22Rv1 (cell line): ENCODE results near the gene FOXO1.
"Not testable (repeated sequence)": the region's sequence is repeated elsewhere in the genome, so short reads cannot be mapped to it uniquely, and the experiment has no call there.

Experiments used
- H3K27ac ChIP-seq: fragments of 450-650 bp; 2 replicates; pipeline ENCODE4 v1.5.1; 2017
- ZFX ChIP-seq: fragments of 450-650 bp; IDR thresholded peaks from 2 replicates; pipeline ENCODE4 v1.6.1; 2017; ENCODE audit warnings: antibody characterized with exemption, borderline replicate concordance
- TF ChIP-seq, protein P1 (sequence below): fragments of 450-650 bp; IDR thresholded peaks from 2 replicates; pipeline ENCODE4 v1.5.1; 2017; ENCODE audit warnings: mild to moderate bottlenecking

The FOXO1 gene

DNA sequence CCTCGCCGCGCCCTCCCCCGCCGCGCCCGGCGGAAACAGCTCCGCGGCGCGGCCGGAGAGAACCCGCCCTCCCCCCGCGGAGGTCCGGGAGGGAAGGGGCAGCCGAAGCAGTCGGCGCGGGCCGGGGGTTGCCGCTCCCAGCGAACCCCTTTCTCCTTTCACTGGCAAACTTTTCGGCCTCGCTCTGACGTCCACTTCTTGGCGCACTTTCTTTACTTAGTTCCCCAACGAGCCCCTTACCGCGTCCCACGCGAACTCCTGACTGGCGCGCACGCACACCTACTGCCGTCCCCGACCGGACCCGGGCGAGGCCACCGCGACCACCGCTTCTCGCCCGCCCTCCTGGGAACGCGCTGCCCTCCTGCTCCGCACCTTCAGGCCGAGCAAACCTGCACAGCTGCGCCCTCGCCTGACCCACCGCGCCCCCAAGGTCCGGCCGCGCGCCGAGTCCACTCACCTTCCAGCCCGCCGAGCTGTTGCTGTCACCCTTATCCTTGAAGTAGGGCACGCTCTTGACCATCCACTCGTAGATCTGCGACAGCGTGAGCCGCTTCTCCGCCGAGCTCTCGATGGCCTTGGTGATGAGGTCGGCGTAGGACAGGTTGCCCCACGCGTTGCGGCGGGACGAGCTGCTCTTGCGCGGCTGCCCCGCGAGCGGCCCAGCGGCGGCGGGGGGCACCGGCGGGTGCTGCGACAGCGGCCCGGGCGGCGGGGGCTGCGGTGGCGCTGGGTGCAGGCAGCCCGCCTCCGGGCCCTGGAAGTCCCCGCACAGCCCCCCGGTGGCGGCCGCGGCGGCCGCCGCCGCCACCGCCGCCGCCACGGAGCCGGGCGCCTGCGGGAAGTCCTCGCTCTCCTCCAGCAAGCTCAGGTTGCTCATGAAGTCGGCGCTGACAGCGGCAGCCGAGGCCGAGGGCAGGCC is 1.1 kb downstream of the FOXO1 start:
- peak overlapping the region; percentile 71 for H3K27ac ChIP-seq
- no peak for TF ChIP-seq ZFX
- TF ChIP-seq, protein P1, sequence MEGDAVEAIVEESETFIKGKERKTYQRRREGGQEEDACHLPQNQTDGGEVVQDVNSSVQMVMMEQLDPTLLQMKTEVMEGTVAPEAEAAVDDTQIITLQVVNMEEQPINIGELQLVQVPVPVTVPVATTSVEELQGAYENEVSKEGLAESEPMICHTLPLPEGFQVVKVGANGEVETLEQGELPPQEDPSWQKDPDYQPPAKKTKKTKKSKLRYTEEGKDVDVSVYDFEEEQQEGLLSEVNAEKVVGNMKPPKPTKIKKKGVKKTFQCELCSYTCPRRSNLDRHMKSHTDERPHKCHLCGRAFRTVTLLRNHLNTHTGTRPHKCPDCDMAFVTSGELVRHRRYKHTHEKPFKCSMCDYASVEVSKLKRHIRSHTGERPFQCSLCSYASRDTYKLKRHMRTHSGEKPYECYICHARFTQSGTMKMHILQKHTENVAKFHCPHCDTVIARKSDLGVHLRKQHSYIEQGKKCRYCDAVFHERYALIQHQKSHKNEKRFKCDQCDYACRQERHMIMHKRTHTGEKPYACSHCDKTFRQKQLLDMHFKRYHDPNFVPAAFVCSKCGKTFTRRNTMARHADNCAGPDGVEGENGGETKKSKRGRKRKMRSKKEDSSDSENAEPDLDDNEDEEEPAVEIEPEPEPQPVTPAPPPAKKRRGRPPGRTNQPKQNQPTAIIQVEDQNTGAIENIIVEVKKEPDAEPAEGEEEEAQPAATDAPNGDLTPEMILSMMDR = no peak; the same call in 1 of the 2 replicates

DNA sequence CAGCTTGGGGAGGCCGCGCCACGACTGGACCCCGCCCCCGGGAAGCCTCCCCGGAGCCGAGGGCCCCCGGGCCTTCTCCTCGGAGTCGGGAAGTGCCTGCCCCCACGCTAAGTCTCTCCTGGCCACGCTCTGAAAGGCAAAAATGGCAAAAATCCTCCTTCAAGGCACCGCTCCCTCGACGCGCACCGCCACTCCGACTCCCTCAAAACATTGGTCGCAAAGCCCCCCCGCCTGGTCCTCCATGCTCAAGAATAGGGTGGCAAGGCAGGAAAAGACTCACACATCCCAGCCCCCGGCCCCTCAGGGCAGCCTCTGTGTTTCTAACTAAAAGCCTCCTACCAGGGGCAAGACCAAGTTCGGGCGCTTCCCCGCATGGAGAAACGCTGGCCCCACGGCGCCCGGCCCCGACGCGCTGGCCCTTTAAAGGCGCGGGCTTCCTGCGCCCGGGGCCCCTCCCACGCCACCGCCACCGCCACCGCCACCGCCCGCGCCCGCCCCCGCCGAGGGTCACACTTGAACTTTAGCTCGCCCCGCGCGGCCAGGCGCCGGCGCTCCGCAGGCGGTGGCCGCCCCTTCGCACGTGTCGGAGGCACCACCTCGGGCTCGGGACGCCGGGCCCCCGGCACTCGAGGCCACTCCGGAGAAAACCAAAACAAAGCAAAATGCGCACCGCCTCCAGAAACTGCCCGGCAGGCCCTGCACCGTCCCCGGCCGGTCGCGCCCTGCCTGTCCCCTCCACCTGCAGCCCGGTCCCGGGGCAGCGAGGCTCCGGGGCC is 1.9 kb downstream of the FOXO1 start:
- TF ChIP-seq, protein P1 = no peak
- TF ChIP-seq ZFX = no peak
- peak overlapping the region; percentile 71 for H3K27ac ChIP-seq

DNA sequence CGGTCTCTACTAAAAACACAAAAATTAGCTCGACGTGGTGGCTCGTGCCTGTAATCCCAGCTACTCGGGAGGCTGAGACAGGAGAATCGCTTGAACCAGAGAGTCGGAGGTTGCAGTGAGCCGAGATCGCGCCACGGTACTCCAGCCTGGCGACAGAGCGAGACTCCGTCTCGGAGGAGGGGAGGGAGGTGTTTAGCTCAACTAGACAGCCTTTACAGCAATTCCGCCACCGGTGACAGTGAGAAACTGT is 2.4 kb downstream of the FOXO1 start:
- H3K27ac ChIP-seq = not testable (repeated sequence)

DNA sequence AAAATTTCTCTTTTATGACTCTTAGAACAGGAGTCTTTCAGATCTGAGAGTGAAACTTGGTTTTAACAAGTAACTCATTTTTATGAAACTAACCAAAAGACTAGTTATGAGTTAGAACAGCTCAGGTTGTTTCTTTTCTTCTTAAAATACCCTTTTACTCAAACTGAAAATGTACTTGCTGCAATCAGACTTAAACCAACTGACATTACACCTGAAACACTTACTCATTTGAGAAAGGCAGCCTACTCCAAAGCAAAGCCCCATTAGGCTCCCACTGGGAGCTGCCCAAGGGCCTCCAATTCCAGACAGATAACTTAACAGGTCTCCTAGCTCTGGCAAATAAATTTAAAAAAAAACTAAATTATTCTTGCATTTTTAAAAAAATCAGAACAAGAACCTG is 3.6 kb downstream of the FOXO1 start:
- TF ChIP-seq, protein P1 = no peak
- TF ChIP-seq ZFX = no peak
- H3K27ac ChIP-seq = no peak overlapping the region

DNA sequence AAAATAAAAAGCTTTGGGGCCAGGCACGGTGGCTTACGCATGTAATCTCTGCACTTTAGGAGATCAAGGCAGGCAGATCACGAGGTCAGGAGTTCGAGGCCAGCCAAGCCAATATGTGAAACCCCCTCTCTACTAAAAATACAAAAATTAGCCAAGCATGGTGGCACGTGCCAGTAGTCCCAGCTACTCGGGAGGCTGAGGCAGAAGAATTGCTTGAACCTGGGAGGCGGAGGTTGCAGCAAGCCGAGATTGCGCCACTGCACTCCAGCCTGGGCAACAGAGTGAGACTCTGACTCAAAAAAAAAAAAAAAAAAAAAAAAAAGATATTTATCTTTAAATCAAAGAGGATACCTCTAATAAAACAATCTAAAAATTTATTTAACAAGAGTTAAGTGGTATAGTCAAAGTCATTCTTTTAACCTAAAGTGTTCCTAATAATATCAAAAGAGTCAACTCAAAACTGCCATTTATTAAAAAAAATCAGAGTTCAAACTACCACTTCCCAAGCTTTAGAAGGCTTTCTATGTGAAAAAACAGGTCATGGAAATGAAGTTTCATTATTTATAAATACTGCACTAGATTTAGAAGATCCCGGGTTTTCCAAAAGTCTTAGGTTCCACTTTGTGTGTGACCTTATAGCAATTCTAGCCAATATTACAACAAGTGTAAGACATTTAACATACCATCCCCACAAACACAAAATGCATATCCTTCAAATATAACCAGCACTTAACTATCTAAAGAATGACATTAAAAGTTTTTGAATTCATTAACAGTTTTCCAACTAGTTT is 4.4 kb downstream of the FOXO1 start:
- TF ChIP-seq, protein P1 = no peak
- H3K27ac ChIP-seq = no peak overlapping the region

DNA sequence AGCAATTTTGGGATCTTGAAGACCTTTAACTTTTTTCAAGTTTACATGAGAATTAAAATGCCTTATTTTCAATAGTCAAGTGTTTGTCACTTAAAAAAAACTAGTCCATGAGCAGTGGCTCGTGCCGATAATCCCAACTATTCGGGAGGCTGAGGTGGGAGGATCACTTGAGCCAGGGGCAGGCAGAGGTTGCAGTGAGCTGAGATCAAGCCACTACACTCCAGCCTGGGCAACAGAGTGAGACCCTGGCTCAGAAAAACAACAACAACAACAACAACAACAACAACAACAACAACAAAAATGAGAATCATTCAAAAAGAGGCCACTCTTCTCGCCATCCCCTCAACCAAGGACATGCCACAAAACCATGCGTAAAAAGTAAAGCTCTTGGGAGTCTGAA is 5.7 kb downstream of the FOXO1 start:
- no peak overlapping the region for H3K27ac ChIP-seq
- TF ChIP-seq, protein P1 = no peak
- TF ChIP-seq ZFX = no peak

DNA sequence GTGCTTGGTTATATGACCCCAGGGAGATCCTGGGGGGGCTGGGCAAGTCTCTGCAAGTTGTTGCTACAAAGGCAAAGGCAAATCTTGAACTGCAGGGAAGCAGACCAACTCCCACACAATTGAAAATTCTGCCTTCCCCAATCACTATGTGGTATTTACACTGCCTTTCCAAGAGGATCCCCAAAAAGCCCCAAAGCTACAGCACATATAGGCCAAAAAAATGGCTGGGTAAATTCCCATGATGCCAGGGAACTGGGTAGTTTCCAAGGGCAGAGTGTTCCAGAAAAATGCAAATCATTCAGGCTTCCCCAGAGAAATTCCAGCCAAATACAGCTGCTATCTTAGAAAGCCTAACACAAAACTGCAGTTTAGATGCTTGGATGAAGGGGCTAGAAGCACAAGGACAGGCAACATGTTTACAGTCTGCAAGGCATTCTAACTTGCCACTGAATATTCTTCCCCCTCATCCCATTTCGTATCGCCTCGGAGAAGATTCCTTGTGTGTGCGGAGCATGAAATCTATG is 6.2 kb downstream of the FOXO1 start:
- no peak overlapping the region for H3K27ac ChIP-seq
- TF ChIP-seq ZFX = no peak

DNA sequence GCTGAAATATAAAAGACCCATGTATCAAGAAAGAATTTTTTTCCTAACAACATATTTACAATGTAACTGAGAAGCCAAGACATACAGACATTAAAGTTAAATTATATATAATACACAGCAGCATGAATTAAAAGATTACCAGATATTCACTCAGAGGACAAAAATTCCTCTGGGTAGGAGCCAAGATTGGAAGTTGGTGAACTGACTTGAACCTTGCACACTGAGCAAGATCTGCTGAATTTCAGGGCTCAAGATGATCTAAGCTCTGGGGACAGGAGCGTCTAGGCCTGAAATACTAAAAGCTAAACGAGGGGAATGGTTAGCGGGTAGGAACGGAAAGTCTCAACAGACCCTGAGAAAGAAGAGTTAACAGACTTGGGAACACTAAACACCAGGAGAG is 8.5 kb downstream of the FOXO1 start:
- no peak for TF ChIP-seq ZFX
- TF ChIP-seq, protein P1 = no peak
- no peak overlapping the region for H3K27ac ChIP-seq
